GM12878 (cell line): ENCODE measurements around the gene SYCP2. TPM values are rescaled to one million over a fixed set of nuclear protein-coding genes. Genes with fewer than 3 reads are reported as not detected.

Source experiments
- ATAC-seq: fragments of 200-7000 bp; cut with Tn5 transposase; 3 replicates; pipeline ENCODE4 v1.9.1; 2020; ENCODE audit warnings: mild to moderate bottlenecking, moderate library complexity
- BruUV-seq: library from RNA; stranded (reverse); fragments of 400-500 nt; replicated peaks from 2 replicates; lab custom pipeline; 2021; lab: Mats Ljungman, UMichigan
- CTCF ChIA-PET: fragments of 300-600 bp; sonication (Branson Sonifier 250); formaldehyde crosslinking; extraction: SDS; loops from one replicate; lab custom pipeline; 2021; ENCODE audit warnings: inconsistent platforms; lab: Yijun Ruan, JAX
- POLR2A ChIA-PET: fragments of 350-600 bp; formaldehyde crosslinking; extraction: SDS; loops from one replicate; lab custom pipeline; 2021; ENCODE audit warnings: inconsistent platforms; lab: Charles Lee
- RAD21 ChIA-PET: fragments of 300-600 bp; sonication (Branson Sonifier 250); formaldehyde crosslinking; loops from one replicate; lab custom pipeline; 2023; ENCODE audit warnings: antibody characterized with exemption; ENCODE audit not compliant: unreplicated experiment; lab: Charles Lee
- SMC1A ChIA-PET: fragments of 300-600 bp; sonication (Branson Sonifier 250); formaldehyde crosslinking; loops from one replicate; lab custom pipeline; 2023; ENCODE audit not compliant: unreplicated experiment, uncharacterized antibody; lab: Charles Lee
- DNase-seq: peaks from one replicate; pipeline ENCODE4 v3.0.0-alpha.2; 2011; ENCODE audit warnings: low read depth, low spot score
- FAIRE-seq: peaks from 3 replicates; lab custom pipeline; 2011; peaks lifted over from hg19 to GRCh38; lab: Jason Lieb, UNC
- H2AFZ ChIP-seq: 2 replicates; pipeline ENCODE4 v1.6.0; 2011; ENCODE audit warnings: low read depth, low read length, control low read depth; ENCODE audit not compliant: control insufficient read depth
- H3K27ac ChIP-seq: 2 replicates; pipeline ENCODE4 v1.5.1; 2011; ENCODE audit warnings: control low read depth; ENCODE audit not compliant: control insufficient read depth, insufficient read depth
- H3K27me3 ChIP-seq, 2 experiments: replicated peaks in 1 of 2; 2 replicates each; pipeline versions ENCODE4 v1.6.0 to v1.6.1; 2011; ENCODE audit warnings: low read length in 1 of 2; ENCODE audit not compliant: control insufficient read depth in 2 of 2, insufficient read depth in 2 of 2
- H3K36me3 ChIP-seq, 2 experiments: 2 replicates each; pipeline ENCODE4 v1.5.1; 2011; ENCODE audit warnings: low read length in 1 of 2; ENCODE audit not compliant: control insufficient read depth in 2 of 2, insufficient read depth in 2 of 2
- H3K4me1 ChIP-seq: 2 replicates; pipeline ENCODE4 v1.6.1; 2011; ENCODE audit warnings: mild to moderate bottlenecking, low read length, moderate library complexity, mixed read lengths; ENCODE audit not compliant: control insufficient read depth, insufficient read depth
- H3K4me2 ChIP-seq: 2 replicates; pipeline ENCODE4 v1.6.0; 2011; ENCODE audit warnings: control low read depth; ENCODE audit not compliant: control insufficient read depth, insufficient read depth
- H3K4me3 ChIP-seq: fragments of 200-600 bp; sonication (generic); 2 replicates; pipeline ENCODE4 v1.5.1; 2016
- H3K79me2 ChIP-seq: 2 replicates; pipeline ENCODE4 v1.6.0; 2011; ENCODE audit warnings: low read length; ENCODE audit not compliant: control insufficient read depth, insufficient read depth
- H3K9ac ChIP-seq: 2 replicates; pipeline ENCODE4 v1.8.0; 2011; ENCODE audit warnings: low read length, control low read depth, mixed read lengths; ENCODE audit not compliant: control insufficient read depth, insufficient read depth
- H3K9me3 ChIP-seq: replicated peaks from 3 replicates; pipeline ENCODE4 v1.5.1; 2011; ENCODE audit warnings: mild to moderate bottlenecking, low read length; ENCODE audit not compliant: control insufficient read depth, insufficient read depth
- H4K20me1 ChIP-seq: 2 replicates; pipeline ENCODE4 v1.6.0; 2011; ENCODE audit not compliant: control insufficient read depth, insufficient read depth
- CHD1 ChIP-seq: IDR thresholded peaks from 2 replicates; pipeline ENCODE4 v1.6.1; 2012; ENCODE audit warnings: low read depth, low read length, improper control_type of control experiment
- SP1 ChIP-seq: IDR thresholded peaks from one replicate; pipeline ENCODE4 v1.6.1; 2011; ENCODE audit warnings: low read depth, low read length
- WGBS: methylation state at CpG from one replicate; pipeline ENCODE4 v1.1.6; 2016; ENCODE audit warnings: low lambda C conversion rate; ENCODE audit not compliant: insufficient replicate concordance, insufficient coverage; ENCODE audit errors: missing lambda C conversion rate; 5-methylcytosine and 5-hydroxymethylcytosine counted together
- in situ Hi-C: fragments of 300-500 bp; cut with MboI; formaldehyde crosslinking; loops from 9 replicates; pipeline ENCODE4 v1.14.3; 2018; ENCODE audit warnings: mixed read lengths
- intact Hi-C: fragments of 100-400 bp; cut with micrococcal nuclease; formaldehyde crosslinking; loops from one replicate; pipeline ENCODE4 v1.14.2; 2022; ENCODE audit not compliant: unreplicated experiment
- polyA plus RNA-seq, 11 experiments: library from polyadenylated mRNA; depleted of rRNA in 4 of 11; unstranded in 6 of 11; stranded (reverse) in 5 of 11; fragments of >200 nt; fragmentation: Nextera tagmentation in 4 of 11; fragmentation: Illumina TruSeq in 1 of 11; extraction: Ambion mirVana in 4 of 11; extraction: Trizol in 1 of 11; gene quantifications; 1 replicate in 1 of 11; 2 replicates in 10 of 11; pipeline versions ENCODE4 v1.2.1 to v1.2.3, GENCODE V29; 2011 to 2016; ENCODE audit warnings: inconsistent platforms in 2 of 11, missing spikeins in 2 of 11, low read depth in 1 of 11
- total RNA-seq, 4 experiments: library from RNA; depleted of rRNA in 3 of 4; stranded (reverse); fragments of >200 nt in 3 of 4; fragmentation: Illumina TruSeq in 1 of 4; extraction: Trizol in 1 of 4; gene quantifications; 2 replicates each; pipeline versions ENCODE4 v1.2.1 to v1.2.3, GENCODE V29; 2013 to 2021
- TF ChIP-seq, protein P1 (sequence below): fragments of 150-350 bp; IDR thresholded peaks from 2 replicates; pipeline ENCODE4 v1.6.1; 2016; ENCODE audit warnings: low read depth, low read length
- TF ChIP-seq, protein P2 (sequence below): IDR thresholded peaks from 2 replicates; pipeline ENCODE4 v1.6.1; 2012; ENCODE audit warnings: low read depth, low read length, improper control_type of control experiment
- TF ChIP-seq, protein P3 (sequence below): fragments of 450-650 bp; IDR thresholded peaks from 2 replicates; pipeline ENCODE4 v1.6.1; 2016; ENCODE audit warnings: mild to moderate bottlenecking, moderate library complexity, borderline replicate concordance

The SYCP2 gene
- total and polyA plus RNA-seq, 10 of the 15 experiments (the other 5 are each of a cell fraction or from before 2014, with no cell fraction given) = 0.01 to 0.18 (median 0.09) TPM; not detected in 2

DNA sequence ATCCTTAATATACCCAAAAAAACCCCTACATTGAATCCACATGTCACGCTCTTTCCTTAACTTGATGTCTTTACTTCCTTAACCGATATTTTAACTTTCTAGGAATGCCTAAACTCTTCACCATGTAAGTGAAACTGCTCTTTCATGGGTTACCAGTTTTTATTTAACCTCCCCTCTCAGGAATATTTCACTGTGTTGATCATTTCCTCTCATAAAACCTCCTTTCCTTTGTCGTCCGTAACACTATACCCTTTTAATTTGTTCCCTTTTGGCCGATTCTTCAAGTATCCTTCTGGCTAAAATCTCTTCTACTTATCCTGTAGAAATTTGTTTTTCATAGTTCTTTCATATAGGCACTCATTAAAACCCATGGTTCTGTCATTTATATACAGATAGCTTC is 24.6 kb downstream of the SYCP2 start:
- FAIRE-seq (no peak), ATAC-seq (no peak), DNase-seq (no peak)
- POLR2A ChIA-PET = no interaction called here
- no peak overlapping the region for H2AFZ ChIP-seq
- H3K36me3 ChIP-seq = no peaks in the 10 kb centered on the region
- H3K4me3 ChIP-seq = no peak overlapping the region
- CTCF ChIA-PET = interaction anchor here (1.5 kb wide), 1 partner anchor 14 kb away, joined by 3 read pairs; no protein-coding TSS in a partner anchor
- in situ Hi-C loops = no loop called here
- WGBS = 62% methylated on average over 5 of the region's 5 CpGs
- H3K27me3 ChIP-seq = no peaks in the 10 kb centered on the region
- no peak overlapping the region for H3K27ac ChIP-seq
- H3K4me2 ChIP-seq = no peak overlapping the region
- H3K79me2 ChIP-seq = no peaks in the 10 kb centered on the region
- no peaks in the 10 kb centered on the region for H3K4me1 ChIP-seq
- intact Hi-C loops = no loop called here
- SMC1A ChIA-PET = interaction anchor here (1.0 kb wide), 1 partner anchor 15 kb away, joined by 3 read pairs; no protein-coding TSS in a partner anchor
- BruUV-seq = no TSS peak
- RAD21 ChIA-PET = no interaction called here
- no peaks in the 10 kb centered on the region for H4K20me1 ChIP-seq
- H3K9ac ChIP-seq = no peak overlapping the region
- no peaks in the 10 kb centered on the region; the same call in 2 of the 3 replicates for H3K9me3 ChIP-seq
- no peak for TF ChIP-seq CHD1
- TF ChIP-seq, protein P1, sequence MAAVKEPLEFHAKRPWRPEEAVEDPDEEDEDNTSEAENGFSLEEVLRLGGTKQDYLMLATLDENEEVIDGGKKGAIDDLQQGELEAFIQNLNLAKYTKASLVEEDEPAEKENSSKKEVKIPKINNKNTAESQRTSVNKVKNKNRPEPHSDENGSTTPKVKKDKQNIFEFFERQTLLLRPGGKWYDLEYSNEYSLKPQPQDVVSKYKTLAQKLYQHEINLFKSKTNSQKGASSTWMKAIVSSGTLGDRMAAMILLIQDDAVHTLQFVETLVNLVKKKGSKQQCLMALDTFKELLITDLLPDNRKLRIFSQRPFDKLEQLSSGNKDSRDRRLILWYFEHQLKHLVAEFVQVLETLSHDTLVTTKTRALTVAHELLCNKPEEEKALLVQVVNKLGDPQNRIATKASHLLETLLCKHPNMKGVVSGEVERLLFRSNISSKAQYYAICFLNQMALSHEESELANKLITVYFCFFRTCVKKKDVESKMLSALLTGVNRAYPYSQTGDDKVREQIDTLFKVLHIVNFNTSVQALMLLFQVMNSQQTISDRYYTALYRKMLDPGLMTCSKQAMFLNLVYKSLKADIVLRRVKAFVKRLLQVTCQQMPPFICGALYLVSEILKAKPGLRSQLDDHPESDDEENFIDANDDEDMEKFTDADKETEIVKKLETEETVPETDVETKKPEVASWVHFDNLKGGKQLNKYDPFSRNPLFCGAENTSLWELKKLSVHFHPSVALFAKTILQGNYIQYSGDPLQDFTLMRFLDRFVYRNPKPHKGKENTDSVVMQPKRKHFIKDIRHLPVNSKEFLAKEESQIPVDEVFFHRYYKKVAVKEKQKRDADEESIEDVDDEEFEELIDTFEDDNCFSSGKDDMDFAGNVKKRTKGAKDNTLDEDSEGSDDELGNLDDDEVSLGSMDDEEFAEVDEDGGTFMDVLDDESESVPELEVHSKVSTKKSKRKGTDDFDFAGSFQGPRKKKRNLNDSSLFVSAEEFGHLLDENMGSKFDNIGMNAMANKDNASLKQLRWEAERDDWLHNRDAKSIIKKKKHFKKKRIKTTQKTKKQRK = no peak
- no peak for TF ChIP-seq SP1
- TF ChIP-seq, protein P2, sequence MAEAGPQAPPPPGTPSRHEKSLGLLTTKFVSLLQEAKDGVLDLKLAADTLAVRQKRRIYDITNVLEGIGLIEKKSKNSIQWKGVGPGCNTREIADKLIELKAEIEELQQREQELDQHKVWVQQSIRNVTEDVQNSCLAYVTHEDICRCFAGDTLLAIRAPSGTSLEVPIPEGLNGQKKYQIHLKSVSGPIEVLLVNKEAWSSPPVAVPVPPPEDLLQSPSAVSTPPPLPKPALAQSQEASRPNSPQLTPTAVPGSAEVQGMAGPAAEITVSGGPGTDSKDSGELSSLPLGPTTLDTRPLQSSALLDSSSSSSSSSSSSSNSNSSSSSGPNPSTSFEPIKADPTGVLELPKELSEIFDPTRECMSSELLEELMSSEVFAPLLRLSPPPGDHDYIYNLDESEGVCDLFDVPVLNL = no peak
- TF ChIP-seq, protein P3, sequence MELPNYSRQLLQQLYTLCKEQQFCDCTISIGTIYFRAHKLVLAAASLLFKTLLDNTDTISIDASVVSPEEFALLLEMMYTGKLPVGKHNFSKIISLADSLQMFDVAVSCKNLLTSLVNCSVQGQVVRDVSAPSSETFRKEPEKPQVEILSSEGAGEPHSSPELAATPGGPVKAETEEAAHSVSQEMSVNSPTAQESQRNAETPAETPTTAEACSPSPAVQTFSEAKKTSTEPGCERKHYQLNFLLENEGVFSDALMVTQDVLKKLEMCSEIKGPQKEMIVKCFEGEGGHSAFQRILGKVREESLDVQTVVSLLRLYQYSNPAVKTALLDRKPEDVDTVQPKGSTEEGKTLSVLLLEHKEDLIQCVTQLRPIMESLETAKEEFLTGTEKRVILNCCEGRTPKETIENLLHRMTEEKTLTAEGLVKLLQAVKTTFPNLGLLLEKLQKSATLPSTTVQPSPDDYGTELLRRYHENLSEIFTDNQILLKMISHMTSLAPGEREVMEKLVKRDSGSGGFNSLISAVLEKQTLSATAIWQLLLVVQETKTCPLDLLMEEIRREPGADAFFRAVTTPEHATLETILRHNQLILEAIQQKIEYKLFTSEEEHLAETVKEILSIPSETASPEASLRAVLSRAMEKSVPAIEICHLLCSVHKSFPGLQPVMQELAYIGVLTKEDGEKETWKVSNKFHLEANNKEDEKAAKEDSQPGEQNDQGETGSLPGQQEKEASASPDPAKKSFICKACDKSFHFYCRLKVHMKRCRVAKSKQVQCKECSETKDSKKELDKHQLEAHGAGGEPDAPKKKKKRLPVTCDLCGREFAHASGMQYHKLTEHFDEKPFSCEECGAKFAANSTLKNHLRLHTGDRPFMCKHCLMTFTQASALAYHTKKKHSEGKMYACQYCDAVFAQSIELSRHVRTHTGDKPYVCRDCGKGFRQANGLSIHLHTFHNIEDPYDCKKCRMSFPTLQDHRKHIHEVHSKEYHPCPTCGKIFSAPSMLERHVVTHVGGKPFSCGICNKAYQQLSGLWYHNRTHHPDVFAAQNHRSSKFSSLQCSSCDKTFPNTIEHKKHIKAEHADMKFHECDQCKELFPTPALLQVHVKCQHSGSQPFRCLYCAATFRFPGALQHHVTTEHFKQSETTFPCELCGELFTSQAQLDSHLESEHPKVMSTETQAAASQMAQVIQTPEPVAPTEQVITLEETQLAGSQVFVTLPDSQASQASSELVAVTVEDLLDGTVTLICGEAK = no peak
